HFFc6 (cell line): Measurements from ENCODE around the gene PLAGL2. TPM values are rescaled to one million over a fixed set of nuclear protein-coding genes. Genes with fewer than 3 reads are reported as not detected.

Source experiments
- DNase-seq: peaks from one replicate; pipeline ENCODE4 v3.0.0-alpha.2; 2018
- H3K27ac Mint-ChIP-seq: 2 replicates; pipeline ENCODE4 v1.8.0; 2020; ENCODE audit warnings: mild to moderate bottlenecking, mixed read lengths
- H3K27me3 Mint-ChIP-seq: 2 replicates; pipeline ENCODE4 v1.8.0; 2021; ENCODE audit warnings: mild to moderate bottlenecking, moderate library complexity, mixed read lengths; ENCODE audit not compliant: insufficient read depth
- H3K36me3 Mint-ChIP-seq: 2 replicates; pipeline ENCODE4 v1.8.0; 2021; ENCODE audit warnings: low read depth, mixed read lengths
- H3K4me1 Mint-ChIP-seq: 2 replicates; pipeline ENCODE4 v1.8.0; 2020; ENCODE audit warnings: low read depth, mixed read lengths
- H3K4me3 Mint-ChIP-seq: 2 replicates; pipeline ENCODE4 v1.8.0; 2020; ENCODE audit warnings: mild to moderate bottlenecking, moderate library complexity, mixed read lengths
- H3K9me3 Mint-ChIP-seq: 2 replicates; pipeline ENCODE4 v1.8.0; 2020; ENCODE audit warnings: mild to moderate bottlenecking, mixed read lengths
- total RNA-seq, 6 experiments: library from RNA; stranded (reverse); fragmentation: NEBNext Ultra II Directional; extraction: Animal tissue kit (Norgen Biotek cat#: 25700); gene quantifications; 2 replicates in 1 of 6; 3 replicates in 5 of 6; pipeline ENCODE4 v1.2.3, GENCODE V29; 2021
- TF ChIP-seq, protein P1 (sequence below): fragments of 200-600 bp; sonication (generic); IDR thresholded peaks from 2 replicates; pipeline ENCODE4 v1.5.0; 2021; ENCODE audit warnings: antibody characterized with exemption, mild to moderate bottlenecking

The PLAGL2 gene
- total RNA-seq, 6 experiments from 2014 or later, result 8.5 to 11.1 (median 9.5) TPM

- H3K4me3 Mint-ChIP-seq, result peak overlapping the region; percentile 64; the same call in 1 of the 2 replicates
- TF ChIP-seq, protein P1, sequence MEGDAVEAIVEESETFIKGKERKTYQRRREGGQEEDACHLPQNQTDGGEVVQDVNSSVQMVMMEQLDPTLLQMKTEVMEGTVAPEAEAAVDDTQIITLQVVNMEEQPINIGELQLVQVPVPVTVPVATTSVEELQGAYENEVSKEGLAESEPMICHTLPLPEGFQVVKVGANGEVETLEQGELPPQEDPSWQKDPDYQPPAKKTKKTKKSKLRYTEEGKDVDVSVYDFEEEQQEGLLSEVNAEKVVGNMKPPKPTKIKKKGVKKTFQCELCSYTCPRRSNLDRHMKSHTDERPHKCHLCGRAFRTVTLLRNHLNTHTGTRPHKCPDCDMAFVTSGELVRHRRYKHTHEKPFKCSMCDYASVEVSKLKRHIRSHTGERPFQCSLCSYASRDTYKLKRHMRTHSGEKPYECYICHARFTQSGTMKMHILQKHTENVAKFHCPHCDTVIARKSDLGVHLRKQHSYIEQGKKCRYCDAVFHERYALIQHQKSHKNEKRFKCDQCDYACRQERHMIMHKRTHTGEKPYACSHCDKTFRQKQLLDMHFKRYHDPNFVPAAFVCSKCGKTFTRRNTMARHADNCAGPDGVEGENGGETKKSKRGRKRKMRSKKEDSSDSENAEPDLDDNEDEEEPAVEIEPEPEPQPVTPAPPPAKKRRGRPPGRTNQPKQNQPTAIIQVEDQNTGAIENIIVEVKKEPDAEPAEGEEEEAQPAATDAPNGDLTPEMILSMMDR, result no peak
- peaks cover 6% of the 10 kb centered on the region for H3K36me3 Mint-ChIP-seq
- no peaks in the 10 kb centered on the region for H3K9me3 Mint-ChIP-seq
- H3K27me3 Mint-ChIP-seq, result peaks cover 3% of the 10 kb centered on the region
- H3K27ac Mint-ChIP-seq, result peak overlapping the region; percentile 4
- no peak for DNase-seq
- 0 out of 2 replicates have a peak, but pooled peaks cover 5% of the 10 kb centered on the region for H3K4me1 Mint-ChIP-seq
Measured at GRCh38 chr20:32190616-32191415, 16.7 kb downstream of the PLAGL2 start.

GRCh38 chr20:32189691-32190615, 17.6 kb downstream of the PLAGL2 start:
- H3K4me1 Mint-ChIP-seq, result 0 out of 2 replicates have a peak, but pooled peaks cover 5% of the 10 kb centered on the region
- peaks cover 3% of the 10 kb centered on the region for H3K27me3 Mint-ChIP-seq
- H3K4me3 Mint-ChIP-seq, result peak overlapping the region; percentile 71
- H3K36me3 Mint-ChIP-seq, result no peaks in the 10 kb centered on the region
- no peak for DNase-seq
- H3K27ac Mint-ChIP-seq, result peak overlapping the region; percentile 68
- TF ChIP-seq, protein P1, result no peak
- no peaks in the 10 kb centered on the region for H3K9me3 Mint-ChIP-seq

DNA sequence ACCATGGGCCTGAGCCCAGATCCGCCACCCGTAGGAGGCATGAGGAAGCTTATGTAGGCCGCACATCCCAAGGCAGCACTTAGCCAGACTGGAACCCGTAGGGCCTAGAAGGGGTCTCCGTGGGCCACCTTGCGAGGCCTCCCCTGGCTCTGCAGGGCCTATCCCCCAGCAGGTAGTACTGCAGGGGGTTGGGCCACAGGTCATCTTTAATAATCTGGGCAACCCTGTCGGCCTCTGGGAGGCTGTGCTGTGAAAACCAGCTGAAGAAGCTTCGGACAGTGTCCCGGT, 18.5 kb downstream of the PLAGL2 start:
- Mint-ChIP-seq H3K9me3 (no peaks in the 10 kb centered on the region), H3K4me1 (0 out of 2 replicates have a peak, but pooled peaks cover 5% of the 10 kb centered on the region), H3K27ac (0 out of 2 replicates have a peak overlapping the region, but pooled peaks have one; percentile 30), H3K27me3 (peaks cover 3% of the 10 kb centered on the region), H3K36me3 (no peaks in the 10 kb centered on the region), H3K4me3 (peak overlapping the region; percentile 33; the same call in 1 of the 2 replicates)
- no peak for DNase-seq
- TF ChIP-seq, protein P1, result no peak

- Mint-ChIP-seq H3K27me3 (peaks cover 3% of the 10 kb centered on the region), H3K27ac (peak overlapping the region; percentile 30; the same call in 1 of the 2 replicates), H3K9me3 (no peaks in the 10 kb centered on the region), H3K36me3 (no peaks in the 10 kb centered on the region), H3K4me3 (peak overlapping the region; percentile 33; the same call in 1 of the 2 replicates), H3K4me1 (0 out of 2 replicates have a peak, but pooled peaks cover 5% of the 10 kb centered on the region)
- TF ChIP-seq, protein P1, result no peak
- no peak for DNase-seq
Measured at GRCh38 chr20:32188376-32189122, 19.0 kb downstream of the PLAGL2 start.

DNA sequence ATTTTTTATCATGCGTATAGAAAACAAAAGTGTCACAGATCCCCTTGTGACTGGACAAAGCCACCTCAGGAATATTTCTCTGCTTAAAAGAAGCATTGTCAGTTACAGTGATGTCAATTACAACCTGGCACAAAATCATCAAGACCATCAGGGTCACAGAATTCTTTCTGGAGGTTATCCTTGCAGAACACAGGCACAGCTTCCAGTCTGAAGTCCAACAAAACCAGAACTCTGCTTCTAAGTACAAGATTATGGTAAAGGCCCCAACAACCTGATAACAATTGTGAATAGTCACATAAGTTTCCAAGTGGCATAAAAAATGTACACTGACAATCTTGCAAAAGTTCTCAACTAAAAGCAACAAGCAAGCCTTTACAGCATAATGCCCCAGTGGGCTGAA, 21.0 kb downstream of the PLAGL2 start:
- Mint-ChIP-seq H3K4me1 (0 out of 2 replicates have a peak, but pooled peaks cover 5% of the 10 kb centered on the region), H3K27me3 (peaks cover 3% of the 10 kb centered on the region), H3K4me3 (no peak overlapping the region), H3K9me3 (no peaks in the 10 kb centered on the region), H3K27ac (no peak overlapping the region), H3K36me3 (no peaks in the 10 kb centered on the region)
- TF ChIP-seq, protein P1, result no peak
- DNase-seq, result no peak
